Activated CD8-positive, alpha-beta memory T cell treated with anti-CD3 and anti-CD28 coated beads for 1 hour (primary cell): ENCODE results near the gene CPTP.
"Not testable (repeated sequence)": the region's sequence is repeated elsewhere in the genome, so short reads cannot be mapped to it uniquely, and the experiment has no call there.

Source experiments
- DNase-seq, 2 donors: peaks; one replicate each; pipeline ENCODE4 v3.0.0-alpha.2; 2020; ENCODE audit warnings: low read depth in 1 of 2; ENCODE audit errors: extremely low read depth in 1 of 2

The CPTP gene

DNA sequence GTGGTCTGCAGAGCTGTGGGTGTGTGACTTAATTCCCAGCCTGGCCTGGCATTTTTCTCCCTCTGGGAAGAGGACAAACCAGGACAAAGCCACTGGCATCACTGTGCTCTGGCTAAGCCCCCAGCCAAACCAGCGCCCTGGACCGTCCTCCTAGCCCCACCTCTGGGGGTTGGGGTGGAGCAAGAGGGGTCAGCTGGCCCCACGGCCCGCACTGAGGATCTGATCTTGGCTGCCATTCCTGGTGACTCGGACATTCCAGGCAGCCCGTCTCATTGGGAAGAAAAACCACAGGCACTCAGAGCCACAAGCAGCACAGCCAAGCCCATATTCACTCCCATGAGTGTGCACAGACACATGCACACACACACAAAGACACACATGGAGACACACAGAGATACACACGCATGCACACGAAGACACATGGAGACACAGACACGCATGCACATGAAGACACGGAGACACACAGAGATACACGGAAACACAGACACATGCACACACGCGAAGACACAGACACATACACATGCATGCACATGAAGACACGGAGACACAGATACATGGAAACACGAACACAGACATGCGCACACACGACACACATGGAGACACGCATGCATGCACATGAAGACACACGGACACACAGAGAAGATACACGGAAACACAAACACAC, 36.0 kb downstream of the CPTP start:
- DNase-seq, result no peak

DNA sequence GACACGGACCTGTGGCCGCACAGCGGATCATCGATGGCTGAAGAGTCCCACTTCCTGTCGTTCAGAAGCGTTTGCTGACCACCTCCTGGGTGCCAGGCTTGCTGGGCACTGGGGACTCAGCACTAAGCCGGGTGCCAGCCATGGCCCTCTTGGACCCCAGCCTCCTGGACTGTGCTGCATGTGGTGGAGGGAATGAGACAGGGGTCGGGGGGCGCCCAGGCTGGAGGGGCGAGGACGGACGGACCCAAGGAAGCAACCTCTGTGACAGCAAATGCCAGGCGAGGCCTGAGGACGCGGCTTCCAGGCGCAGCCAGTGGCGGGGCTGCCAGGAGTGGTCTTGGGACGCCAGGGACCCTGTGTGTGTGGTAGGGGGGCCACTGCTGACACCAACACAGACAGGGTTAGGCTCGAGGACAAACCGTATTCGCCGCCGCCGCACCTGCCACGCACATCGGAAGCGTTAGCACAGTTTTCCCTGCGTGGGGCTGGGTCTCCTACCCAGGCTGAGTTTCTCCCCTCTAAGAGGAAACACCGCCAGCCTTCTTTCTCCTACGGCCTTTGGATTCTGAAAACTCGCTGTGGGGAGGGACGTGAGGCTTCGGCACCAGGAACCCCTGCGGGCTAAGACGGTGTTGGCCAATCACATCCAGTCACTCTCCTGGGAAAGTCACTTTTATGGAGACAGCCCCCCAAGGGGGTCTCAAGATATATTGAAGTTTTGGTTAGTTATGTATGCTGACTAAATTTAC, 36.8 kb downstream of the CPTP start:
- no peak for DNase-seq

DNA sequence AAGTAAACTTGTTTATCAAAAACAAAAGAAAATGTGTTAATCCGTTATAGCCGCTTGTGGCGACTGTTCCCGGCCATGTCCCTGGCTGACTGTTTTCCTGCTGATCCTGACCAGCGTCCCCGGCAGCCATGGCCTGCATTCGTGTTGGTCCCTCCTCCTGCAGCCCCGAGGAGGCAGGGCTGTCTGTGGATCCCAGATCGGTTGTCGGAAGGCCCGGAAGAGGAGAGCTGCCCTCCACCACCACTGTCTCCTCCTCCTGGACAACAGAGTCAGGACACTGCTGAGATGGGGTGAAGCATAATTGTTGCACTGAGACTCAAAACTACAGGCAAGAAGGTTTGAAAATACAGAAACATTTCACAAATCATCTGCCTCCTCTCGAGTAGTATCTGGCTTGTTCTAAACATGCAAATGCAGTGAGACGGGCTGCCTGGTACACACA, 37.4 kb downstream of the CPTP start:
- DNase-seq, result no peak

DNA sequence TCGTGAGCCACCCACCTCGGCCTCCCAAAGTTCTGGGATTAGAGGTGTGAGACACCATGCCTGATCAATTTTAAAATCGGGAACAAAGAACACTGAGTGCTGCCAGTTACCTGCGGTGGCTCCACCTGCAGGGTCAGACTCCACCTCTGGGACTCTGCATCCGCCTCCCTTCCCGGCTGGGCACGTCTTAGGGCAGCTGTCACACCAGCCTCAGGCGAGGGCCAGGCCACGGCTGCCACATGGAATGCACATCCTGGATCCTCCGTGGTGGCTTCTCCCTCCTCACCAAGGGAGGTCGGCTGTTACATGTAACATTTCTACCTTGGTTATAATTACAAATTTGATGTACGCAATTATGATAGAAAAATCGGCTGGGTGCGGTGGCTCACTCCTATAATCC, 39.7 kb downstream of the CPTP start:
- DNase-seq, result no peak

DNA sequence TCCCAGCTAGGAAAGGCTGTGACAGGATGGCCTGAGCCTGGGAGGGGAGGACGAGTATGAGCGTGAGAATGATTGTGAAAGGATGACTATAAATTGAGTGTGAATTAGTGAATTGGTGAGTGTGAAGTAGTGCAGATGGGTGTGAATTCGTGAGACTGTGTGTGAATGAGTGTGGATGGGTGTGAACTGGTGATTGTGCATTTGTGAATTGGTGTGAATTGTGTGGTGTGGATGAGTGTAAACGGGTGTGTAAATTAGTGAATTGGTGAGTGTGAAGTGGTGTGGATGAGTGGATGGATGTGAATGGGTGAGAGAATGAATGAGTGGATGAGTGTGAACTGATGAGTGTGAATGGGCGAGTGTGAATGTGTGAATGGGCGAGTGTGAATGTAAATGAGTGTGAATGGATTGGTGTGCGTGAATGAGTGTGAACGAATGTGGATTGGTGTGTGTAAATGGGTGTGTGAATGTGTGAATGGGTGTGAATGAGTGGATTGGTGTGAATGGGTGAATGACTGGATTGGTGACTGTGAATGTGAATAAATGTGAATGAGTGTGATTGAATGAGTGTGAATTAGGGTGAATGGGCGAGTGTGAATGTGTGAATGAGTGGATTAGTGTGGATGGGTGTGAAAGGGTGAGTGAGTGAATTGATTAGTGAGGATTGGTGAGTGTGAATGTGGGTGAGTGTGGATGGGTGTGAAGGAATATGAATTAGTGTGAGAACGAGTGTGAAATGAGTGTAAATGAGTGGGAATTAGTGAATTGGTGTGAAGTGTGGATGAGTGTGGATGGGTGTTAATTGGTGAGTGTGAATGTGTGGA, 41.5 kb downstream of the CPTP start:
- no peak for DNase-seq

DNA sequence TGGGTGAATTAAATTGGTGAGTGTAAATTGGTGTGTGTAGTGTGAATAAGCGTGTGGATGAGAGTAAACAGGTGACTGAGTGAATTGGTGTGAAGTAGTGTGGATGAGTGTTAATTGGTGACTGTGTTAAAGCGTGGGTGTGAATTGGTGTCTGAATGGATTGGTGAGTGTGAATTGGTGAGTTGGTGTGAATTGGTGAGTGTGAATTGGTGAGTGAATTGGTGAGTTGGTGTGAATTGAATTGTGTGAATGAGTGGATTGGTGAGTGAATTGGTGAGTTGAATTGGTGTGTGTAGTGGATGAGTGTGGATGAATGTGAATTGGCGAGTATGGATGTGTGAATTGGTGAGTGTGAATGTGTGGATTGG, 42.1 kb downstream of the CPTP start:
- DNase-seq, result no peak

DNA sequence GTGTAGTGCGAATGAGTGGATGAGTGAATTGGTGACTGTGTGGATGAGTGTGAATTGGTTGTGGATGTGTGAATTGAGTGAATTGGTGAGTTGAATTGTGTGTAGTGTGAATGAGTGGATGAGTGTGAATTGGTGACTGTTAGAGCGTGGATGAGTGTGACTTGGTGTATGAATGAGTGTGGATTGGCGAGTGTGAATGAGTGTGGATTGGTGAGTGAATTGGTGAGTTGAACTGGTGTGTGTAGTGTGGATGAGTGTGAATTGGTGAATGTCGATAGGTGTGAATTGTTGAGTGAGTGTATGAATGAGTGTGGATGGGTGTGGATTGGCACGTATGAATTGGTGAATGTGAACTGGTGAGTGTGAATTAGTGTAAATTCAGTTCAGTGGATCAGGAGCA, 42.7 kb downstream of the CPTP start:
- no peak for DNase-seq

DNA sequence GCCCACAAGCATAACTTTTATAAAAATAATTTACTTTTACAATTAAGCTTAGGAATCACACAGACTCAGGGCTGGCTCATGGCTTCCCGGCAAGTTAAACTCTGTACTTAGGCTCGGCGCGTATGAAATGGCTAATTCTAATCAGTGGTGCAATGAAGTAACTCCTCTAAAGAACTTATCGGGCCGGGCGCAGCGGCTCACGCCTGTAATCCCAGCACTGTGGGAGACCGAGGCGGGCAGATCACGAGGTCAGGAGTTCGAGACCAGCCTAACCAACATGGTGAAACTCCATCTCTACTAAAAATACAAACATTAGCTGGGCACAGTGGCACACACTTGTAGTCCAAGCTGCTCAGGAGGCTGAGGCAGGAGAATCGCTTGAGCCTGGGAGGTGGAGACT, 45.5 kb downstream of the CPTP start:
- DNase-seq, result not testable (repeated sequence)

DNA sequence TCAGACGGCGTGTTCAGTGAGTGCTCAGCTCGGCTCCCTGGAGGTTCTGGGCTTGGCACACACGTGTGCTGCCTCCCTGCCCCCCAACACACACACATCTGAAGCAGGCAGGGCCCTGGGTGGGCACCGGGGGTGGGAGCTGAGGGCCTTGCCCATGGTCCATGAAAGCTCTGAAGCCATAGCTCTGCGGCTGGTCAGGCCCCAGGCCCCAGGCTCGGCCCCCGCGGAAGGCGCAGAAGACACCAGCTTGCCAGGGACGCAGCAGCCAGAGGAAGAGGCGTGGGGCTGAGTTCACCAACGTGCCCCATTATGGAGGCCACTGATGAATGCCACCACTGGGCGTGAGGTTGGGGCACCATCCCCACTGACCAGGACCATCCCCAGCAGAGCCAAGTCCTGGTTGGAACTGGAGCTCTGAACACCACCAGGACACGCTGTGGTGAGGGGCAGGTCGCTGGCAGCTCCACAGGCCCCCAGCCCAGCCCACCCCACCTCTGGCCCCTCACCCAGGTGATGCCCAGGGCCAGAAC, 46.2 kb downstream of the CPTP start:
- DNase-seq, result no peak

DNA sequence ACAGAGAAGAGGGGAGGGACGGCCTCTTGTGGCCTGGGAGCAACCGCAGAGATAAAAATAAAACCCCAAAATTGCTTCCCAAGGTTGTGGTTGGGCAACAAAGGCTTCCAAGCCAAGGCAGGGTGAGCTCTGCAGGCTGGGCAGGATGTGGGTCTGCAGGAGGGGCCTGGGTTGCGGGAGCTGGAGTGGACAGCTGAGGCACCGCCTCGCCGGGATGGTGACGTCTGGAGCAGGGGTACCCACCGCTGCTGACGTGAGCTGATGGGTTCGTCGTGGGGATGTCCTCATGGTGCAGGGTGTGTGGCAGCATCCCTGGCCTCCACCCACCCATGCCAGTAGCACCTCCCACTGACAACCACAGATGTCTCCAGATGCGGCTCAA, 46.8 kb downstream of the CPTP start:
- peak; percentile 42 to 83 for DNase-seq

DNA sequence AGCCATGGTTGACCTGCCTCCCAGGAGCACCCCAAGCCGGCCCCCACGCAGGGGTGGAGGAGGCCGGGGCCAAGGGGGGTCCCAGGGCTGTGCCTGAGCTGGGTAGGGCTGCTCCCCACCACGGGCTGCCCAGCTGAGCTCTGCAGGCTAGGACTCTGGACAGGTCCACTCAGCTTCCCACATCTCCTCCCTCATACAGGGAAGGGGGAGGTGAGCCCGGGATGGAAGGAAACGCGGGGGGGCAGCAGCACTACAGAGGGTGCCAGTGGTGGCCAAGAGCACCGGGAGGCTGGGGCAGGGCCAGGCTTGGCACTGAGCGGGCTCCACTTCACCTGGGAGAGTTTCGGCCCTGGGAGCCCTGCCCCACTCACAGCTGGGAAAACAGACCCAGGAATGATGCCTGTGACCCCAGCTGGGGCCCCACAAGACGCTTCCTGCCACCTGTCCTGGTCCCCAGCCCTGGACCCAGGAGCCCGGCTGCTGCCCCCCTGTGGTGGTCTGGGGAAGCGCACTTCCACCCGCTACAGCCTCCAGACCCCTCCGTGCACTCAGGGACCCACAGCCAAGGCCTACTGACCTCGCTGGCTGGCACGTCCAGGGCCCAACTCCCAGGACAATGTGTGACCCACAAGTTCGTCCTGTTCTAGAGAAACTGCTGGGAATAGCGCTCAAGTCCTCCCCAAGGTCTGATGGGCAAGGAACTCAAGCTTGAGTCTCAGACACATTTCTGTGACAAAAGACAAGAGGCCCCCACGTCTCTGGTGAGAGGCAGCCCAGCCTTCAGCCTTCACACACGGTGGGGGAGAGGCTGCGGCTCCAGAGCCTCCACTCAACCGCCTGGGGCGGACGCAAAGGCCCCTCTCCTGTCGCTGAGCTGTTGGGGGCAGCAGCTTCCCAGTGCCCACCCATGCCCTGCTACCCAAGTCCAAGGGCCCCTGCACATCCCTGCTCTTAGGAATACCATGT, 47.4 kb downstream of the CPTP start:
- peak; percentile 44 to 66 for DNase-seq

DNA sequence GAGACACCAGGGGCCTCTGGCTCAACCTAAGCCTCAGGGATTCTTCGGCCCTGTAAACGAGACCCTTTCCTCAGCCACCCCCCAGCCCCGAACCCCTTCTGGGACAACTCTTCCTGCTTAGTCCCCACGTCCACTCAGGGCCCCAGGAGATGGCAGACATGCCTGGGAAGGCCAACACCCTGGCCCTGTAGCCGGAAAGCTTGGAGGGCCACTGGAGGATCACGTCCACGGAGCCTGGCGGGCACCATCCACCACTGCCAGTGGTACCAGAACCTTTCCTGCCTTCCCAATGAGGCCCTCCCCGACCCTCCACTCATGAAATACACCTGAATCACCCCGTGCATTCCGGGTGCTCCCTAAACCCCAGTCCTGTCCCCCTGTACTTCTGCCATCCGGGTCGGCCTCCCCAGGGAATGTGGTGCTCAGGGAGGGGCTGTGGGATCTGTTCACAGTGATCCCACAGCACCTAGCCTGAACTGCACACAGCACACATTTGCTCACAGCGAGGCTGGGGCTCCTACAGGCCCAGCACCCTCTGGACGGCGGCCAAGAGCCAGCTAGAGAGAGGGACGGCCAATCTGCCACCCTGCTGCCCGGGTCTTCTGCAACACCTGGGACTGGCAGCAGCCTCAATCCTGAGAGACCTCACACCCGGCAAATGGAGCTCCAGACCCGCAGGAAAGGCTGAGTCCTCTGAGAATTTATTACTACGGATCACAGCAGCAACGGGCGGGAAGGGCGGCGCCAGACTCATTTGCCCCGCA, 48.6 kb downstream of the CPTP start:
- no peak for DNase-seq

DNA sequence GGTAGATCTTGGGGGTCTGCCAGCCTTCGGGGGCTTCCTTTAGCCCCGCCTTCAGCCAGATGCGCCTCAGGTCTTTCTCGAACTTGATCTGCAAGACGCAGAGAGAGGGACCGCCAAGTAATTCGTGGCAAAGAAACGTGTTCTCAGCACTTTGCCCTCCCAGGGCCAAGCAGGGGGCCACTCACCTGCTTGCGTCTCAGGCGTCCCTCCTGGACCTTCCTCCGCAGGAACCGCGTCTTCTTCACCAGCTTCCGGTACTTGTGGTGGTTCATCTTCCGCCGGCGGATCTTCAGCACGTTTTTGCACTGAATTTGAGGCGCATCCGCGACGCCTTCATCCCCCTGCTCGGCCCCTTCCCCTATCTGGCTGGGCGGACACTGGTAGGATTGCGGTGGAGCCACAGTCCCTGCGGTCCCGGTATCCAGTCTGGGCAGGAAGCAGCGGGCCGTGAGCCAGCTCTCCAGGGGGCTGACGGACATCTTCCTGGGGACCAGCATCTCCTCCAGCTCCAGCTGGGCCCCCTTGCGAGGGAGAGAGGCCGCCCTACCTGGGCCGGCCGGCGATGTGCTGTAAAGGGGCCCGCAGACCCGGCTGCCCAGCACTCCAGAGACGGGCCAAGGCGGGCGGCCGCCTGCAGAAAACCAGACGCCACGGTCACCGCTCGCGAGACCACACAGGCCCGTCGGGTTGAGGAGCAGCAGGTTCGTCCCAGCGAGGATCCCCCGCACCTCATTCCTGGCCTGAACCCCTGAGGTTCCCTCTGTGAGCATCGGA, 49.4 kb downstream of the CPTP start:
- DNase-seq, result no peak

DNA sequence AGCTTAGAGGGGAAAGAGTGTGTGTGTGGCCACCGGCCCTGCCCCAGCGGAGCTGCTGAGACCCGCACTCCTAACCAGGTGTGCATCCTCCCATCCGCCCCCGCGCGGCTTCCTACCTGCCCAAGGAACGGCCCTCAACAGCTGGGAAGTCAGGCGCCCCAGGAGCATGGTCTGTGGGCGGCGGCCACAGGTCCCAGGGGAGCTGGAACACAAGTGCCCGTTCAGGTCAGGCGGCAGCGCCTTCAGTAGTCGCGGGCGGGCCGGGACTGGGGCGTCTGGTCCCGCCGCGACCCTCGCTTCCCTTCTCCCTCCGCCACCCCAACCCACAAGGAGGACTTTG, 50.0 kb downstream of the CPTP start:
- no peak for DNase-seq

DNA sequence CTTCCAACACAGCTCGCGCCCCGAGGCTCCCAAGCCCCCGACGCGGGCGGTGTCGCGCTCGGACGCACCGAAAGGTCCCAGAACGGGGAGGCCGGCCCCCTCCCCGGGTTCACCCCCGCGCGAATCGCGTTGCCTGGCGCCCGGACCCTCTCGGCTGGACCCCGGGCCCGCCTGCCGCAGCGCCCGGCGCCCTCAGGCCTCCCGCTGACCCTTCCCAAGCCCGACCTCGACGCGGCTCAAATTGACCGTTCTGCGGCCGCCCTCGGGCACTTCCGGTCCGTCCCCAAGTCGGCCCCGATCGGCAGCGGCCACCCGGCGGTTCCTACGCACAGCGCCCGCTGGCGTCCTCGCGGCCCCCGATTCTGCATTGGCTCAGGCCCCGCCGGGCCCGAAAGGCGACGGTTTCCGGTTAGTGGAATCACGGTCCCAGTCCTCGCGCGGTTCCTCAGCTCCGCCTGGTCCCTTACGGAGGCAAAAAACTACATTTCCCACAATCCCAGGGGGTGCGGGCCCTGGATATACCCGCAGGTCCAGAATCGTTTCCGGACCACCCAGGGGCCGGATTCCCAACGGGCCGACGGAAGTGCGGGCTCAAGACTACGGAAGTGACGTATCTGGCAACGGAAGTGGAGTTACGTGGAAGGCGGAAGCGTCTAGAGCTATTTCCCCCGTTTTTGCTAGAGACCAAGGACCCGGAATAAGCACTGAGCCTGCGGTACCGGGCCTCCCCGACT, 50.5 kb downstream of the CPTP start, which contains the start of gene AURKAIP1:
Gene AURKAIP1 (minus strand): TSS at position 279 of the 734 bp plus-strand sequence. CDS start 451 bp downstream, outside the sequence.
- peak; percentile 85 to 91 for DNase-seq

DNA sequence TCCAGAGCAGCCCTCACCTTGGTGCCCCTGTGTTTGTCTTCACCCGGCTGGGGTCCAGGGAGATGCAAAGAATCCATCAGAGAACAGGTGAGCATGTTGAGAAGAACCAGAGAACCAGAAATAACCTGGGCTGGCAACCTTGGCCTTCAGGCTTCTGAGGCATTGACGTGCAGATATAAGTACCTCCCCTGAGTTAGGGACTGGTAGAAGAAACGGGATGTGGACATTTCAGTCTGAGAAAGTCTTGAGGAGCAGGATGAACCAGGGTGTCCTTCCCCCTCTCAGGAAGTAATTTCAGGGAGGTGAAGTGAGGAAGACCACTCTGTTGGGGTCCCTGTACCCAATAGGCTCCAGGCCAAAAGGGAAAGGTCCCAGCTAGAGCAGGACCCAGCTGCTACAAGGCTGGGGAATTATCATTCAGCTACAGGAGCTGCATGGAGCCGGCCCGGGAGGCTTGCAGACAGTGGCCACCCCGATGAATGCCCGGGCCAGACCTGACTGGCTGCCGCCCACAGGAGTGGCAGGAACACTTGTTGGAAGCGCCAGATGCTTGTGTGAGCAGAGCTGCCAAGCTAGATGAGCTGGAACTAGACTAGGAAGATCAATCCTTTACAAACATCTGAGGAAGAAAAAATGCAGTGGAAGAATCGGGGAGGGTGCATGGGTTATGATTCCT, 52.1 kb downstream of the CPTP start:
- no peak for DNase-seq

DNA sequence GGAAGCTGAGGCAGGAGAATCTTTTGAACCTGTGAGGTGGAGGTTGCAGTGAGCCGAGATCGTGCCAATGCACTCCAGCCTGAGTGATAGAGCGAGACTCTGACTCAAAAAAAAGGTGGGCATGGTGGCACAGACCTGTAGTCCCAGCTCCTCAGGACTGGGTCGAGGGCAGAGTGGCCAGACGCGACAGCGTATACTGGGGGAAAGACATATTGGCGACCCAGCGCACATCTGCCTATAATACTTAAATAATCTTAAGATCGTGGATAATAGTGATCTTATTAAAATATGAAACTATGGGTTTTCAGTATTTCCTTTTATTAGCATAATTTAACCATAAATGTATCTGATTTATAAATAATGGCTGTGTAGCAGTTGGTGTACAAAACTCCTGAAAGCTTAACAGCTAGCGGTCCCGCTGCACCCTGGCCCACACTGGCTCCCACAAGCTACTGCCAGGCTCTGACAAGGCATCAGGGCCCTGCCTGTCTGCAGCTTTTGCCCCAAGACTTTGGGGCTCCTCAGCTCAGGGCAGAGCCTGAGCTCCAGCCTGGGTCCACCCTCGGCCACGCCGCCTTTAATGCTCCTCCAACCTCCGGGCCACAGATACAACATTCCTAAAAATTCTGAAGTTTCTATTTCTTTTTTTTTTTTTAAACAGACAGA, 53.1 kb downstream of the CPTP start:
- DNase-seq, result no peak
